ENCODE data around the gene PDAP1. TPM values are rescaled to one million over a fixed set of nuclear protein-coding genes. Genes with fewer than 3 reads are reported as not detected.

The PDAP1 gene
- total RNA-seq, 2 donors from 2014 or later: 79.7 to 133 TPM

DNA sequence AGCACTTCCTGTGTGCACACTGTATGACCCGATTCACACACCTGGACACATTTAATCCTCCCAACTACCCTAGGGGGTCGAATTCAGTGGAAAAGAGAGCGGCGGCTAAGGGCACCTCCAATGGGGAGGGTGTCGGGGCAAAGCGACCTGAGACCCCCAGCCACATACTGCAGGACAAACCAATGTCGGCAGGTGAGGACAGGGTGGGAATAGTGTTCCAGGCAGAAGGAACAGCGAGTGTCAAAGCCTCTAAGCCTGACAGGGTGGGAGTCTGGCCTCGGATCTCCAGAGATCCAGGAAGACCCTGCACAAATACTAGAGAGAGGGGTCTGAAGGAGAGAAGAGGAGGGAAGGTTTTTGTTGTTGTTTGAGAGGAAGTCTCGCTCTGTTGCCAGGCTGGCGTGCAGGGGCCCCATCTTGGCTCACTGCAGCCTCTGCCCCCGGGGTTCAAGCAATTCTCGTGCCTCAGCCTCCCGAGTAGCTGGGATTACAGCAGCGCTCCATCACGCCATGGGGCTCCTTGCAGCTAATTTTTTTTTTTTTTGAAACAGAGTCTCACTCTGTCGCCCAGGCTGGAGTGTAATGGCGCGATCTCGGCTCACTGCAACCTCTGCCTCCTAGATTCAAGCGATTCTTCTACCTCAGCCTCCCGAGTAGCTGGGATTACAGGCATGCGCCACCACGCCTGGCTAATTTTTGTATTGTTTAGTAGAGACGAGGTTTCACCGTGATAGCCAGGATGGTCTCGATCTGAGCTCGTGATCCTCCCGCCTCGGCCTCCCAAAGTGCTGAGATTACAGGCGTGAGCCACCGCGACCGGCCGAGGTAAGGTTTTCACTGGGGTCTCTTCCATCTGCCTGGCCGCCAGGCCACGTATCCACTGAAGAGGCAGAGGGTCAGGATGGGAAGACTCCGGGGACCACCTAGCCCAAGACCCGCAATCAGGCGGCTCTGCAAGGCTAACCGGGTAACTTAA, 35.0 kb downstream of the PDAP1 start:
- Histone ChIP-seq H3K9me3 (no peaks in the 10 kb centered on the region), H3K9ac (ENCODE audit: low read depth in 2 of 2, low read length in 2 of 2) (peak overlapping the region; percentile 76 to 77), H3K27me3 (no peaks in the 10 kb centered on the region), H3K4me3 (peak overlapping the region; percentile 82), H3K27ac (peak overlapping the region; percentile 92), H3K36me3 (no peaks in the 10 kb centered on the region), H3K4me1 (peaks cover 3% of the 10 kb centered on the region)
- intact Hi-C loops (cut with DNase I): loop anchor here (5.0 kb wide), 1 partner anchor 34 kb away; the partner anchor contains the start of genes BUD31 and PDAP1
- DNase-seq: no peak
- TF ChIP-seq, protein P1, sequence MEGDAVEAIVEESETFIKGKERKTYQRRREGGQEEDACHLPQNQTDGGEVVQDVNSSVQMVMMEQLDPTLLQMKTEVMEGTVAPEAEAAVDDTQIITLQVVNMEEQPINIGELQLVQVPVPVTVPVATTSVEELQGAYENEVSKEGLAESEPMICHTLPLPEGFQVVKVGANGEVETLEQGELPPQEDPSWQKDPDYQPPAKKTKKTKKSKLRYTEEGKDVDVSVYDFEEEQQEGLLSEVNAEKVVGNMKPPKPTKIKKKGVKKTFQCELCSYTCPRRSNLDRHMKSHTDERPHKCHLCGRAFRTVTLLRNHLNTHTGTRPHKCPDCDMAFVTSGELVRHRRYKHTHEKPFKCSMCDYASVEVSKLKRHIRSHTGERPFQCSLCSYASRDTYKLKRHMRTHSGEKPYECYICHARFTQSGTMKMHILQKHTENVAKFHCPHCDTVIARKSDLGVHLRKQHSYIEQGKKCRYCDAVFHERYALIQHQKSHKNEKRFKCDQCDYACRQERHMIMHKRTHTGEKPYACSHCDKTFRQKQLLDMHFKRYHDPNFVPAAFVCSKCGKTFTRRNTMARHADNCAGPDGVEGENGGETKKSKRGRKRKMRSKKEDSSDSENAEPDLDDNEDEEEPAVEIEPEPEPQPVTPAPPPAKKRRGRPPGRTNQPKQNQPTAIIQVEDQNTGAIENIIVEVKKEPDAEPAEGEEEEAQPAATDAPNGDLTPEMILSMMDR (IDR thresholded peaks at IDR 0.05): no peak

DNA sequence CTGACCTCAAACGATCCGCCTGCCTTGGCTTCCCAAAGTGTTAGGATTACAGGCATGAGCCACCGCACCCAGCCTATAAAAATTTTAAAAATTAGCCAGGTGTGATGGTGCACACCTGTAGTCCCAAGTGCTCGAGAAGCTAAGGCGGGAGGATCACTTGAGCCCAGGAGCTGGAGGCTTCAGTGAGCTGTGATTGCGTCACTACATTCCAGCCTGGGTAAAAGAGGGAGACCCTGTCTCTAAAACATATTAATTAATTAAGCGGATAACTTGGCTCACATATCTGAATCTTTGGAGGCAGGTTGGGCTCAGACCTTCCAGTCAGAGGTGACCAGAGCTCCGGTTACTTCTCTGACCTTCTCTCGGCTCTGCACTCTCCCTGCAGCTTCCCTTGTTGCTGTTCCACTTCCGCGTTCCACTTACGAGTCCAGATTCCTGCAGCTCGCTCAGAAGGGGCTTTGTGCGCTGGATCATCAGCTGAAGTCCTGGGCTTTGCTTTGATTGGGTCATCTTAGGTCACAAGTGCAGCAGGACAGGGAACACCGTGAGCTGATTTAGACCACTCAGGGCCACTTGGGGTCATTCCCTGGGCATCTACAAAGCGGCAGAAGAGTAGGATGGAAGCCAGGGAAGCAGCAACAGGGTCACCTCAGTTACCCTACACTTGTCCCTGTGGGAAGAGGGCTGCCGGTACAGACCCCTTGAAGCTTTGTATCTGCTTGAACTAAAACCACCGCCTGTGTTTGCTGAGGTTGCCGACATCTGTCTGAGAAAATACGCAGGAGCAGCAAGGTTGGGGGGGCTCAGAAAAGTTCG, 35.9 kb downstream of the PDAP1 start:
- H3K9me3 ChIP-seq: no peaks in the 10 kb centered on the region
- H3K27me3 ChIP-seq: no peaks in the 10 kb centered on the region
- peaks cover 3% of the 10 kb centered on the region for H3K4me1 ChIP-seq
- peak overlapping the region; percentile 24 for H3K27ac ChIP-seq
- TF ChIP-seq, protein P1 (IDR thresholded peaks at IDR 0.05): no peak
- peak; percentile 63 for DNase-seq
- H3K9ac ChIP-seq (ENCODE audit: low read depth in 2 of 2, low read length in 2 of 2): peak overlapping the region in 1 of 2 donors; percentile 74
- H3K4me3 ChIP-seq: no peak overlapping the region
- H3K36me3 ChIP-seq: no peaks in the 10 kb centered on the region
- intact Hi-C loops (cut with DNase I): loop anchor here (5.0 kb wide), 1 partner anchor 35 kb away; the partner anchor contains the start of genes BUD31 and PDAP1

DNA sequence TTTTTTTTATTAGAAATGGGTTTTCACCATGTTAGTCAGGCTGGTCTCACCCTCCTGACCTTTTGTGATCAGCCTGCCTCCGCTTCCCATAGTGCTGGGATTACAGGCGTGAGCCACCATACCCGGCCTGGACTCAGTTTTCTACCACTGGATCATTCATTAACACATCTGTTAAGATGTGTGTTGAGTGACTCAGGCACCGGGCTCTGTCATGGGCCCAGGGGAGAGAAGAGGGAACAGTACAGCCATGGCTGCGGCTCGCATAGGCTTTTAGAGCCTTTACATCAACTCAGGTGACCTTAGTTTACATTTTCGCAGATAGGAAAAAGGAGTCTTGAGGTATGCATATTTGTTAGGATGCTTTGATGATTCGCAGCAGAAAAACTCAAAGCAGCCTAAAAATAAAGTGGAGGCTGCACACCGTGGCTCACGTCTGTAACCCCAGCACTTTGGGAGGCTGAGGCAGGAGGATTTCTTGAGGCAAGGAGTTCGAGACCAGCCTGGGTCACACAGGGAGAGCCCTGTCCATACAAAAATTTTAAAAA, 36.9 kb downstream of the PDAP1 start:
- H3K4me1 ChIP-seq: peaks cover 2% of the 10 kb centered on the region
- TF ChIP-seq, protein P1 (IDR thresholded peaks at IDR 0.05): no peak
- H3K36me3 ChIP-seq: no peaks in the 10 kb centered on the region
- no peak overlapping the region for H3K4me3 ChIP-seq
- no peak overlapping the region for H3K9ac ChIP-seq (ENCODE audit: low read depth in 2 of 2, low read length in 2 of 2)
- H3K27me3 ChIP-seq: no peaks in the 10 kb centered on the region
- intact Hi-C loops (cut with DNase I): loop anchor here (5.0 kb wide), 1 partner anchor 36 kb away; the partner anchor contains the start of genes BUD31 and PDAP1
- DNase-seq: no peak
- no peak overlapping the region for H3K27ac ChIP-seq
- H3K9me3 ChIP-seq: no peaks in the 10 kb centered on the region

DNA sequence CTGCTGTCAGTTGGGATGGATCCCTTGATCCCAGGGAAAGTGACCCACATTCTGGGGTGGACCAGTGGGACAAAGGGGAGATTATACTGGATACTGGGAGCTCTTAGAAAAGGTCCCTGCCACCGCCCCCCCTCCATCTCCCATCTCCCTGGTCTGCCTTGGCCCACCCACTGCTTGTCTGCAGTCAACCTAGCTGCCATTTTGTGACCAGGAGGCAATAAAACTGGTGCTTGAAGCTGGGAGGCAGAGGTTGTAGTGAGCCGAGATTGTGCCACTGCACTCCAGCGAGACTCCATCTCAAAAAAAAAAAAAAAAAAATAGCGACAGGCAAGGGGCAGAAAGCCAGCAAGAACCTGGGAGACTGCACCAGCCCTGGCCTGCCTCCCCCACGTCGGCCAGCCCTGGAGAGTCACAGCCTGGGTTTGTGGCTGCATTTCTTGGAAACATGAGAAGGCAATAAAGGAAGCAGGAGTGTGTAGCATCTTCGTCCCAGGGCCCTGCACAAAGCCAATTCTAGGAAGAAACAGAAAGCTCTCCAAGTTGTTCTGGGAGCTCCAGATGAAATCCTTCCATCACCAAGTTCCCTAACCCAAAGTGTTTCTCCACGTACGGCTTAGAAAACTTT, 38.5 kb downstream of the PDAP1 start:
- peaks cover 3% of the 10 kb centered on the region for H3K36me3 ChIP-seq
- H3K27me3 ChIP-seq: no peaks in the 10 kb centered on the region
- intact Hi-C loops (cut with DNase I): loop anchor here (5.0 kb wide), 2 partner anchors 37 to 47 kb away; partner anchors contain the start of genes BUD31 and PDAP1
- DNase-seq: no peak
- no peaks in the 10 kb centered on the region for H3K9me3 ChIP-seq
- TF ChIP-seq, protein P1 (IDR thresholded peaks at IDR 0.05): no peak
- no peak overlapping the region for H3K27ac ChIP-seq
- H3K4me1 ChIP-seq: no peaks in the 10 kb centered on the region
- no peak overlapping the region for H3K9ac ChIP-seq (ENCODE audit: low read depth in 2 of 2, low read length in 2 of 2)
- no peak overlapping the region for H3K4me3 ChIP-seq
